Stimulated activated naive B cell treated with anti-CD40 and anti-IgM and Interleukin-4, amounts not matched to agents 10 μg/mL and 1 μg/mL and 100 μg/mL, for 72 hours (primary cell): Measurements from ENCODE around the gene HOXB4.

ENCODE experiments used
- ATAC-seq, 2 donors: fragments of 150-1000 bp; cut with Tn5 transposase; replicated peaks; 2 replicates each; pipeline ENCODE4 v1.10.0; 2021; ENCODE audit warnings: moderate library complexity in 1 of 2
- DNase-seq: peaks from one replicate; pipeline ENCODE4 v3.0.0; 2021
- H3K27ac Mint-ChIP-seq: one replicate; pipeline ENCODE4 v1.8.0; 2022; ENCODE audit warnings: mild to moderate bottlenecking, mixed read lengths
- H3K27me3 Mint-ChIP-seq, 2 donors: one replicate each; pipeline ENCODE4 v1.8.0; 2022; ENCODE audit warnings: mixed read lengths in 2 of 2
- H3K36me3 Mint-ChIP-seq, 2 donors: one replicate each; pipeline ENCODE4 v1.8.0; 2022; ENCODE audit warnings: mixed read lengths in 2 of 2, mild to moderate bottlenecking in 1 of 2
- H3K4me1 Mint-ChIP-seq, 2 donors: one replicate each; pipeline ENCODE4 v1.8.0; 2022; ENCODE audit warnings: mixed read lengths in 2 of 2, mild to moderate bottlenecking in 1 of 2
- H3K4me3 Mint-ChIP-seq, 2 donors: one replicate each; pipeline ENCODE4 v1.8.0; 2022; ENCODE audit warnings: mild to moderate bottlenecking in 2 of 2, mixed read lengths in 2 of 2, moderate library complexity in 1 of 2
- H3K9me3 Mint-ChIP-seq, 2 donors: one replicate each; pipeline ENCODE4 v1.8.0; 2022; ENCODE audit warnings: mixed read lengths in 2 of 2, mild to moderate bottlenecking in 1 of 2

Gene HOXB4

DNA sequence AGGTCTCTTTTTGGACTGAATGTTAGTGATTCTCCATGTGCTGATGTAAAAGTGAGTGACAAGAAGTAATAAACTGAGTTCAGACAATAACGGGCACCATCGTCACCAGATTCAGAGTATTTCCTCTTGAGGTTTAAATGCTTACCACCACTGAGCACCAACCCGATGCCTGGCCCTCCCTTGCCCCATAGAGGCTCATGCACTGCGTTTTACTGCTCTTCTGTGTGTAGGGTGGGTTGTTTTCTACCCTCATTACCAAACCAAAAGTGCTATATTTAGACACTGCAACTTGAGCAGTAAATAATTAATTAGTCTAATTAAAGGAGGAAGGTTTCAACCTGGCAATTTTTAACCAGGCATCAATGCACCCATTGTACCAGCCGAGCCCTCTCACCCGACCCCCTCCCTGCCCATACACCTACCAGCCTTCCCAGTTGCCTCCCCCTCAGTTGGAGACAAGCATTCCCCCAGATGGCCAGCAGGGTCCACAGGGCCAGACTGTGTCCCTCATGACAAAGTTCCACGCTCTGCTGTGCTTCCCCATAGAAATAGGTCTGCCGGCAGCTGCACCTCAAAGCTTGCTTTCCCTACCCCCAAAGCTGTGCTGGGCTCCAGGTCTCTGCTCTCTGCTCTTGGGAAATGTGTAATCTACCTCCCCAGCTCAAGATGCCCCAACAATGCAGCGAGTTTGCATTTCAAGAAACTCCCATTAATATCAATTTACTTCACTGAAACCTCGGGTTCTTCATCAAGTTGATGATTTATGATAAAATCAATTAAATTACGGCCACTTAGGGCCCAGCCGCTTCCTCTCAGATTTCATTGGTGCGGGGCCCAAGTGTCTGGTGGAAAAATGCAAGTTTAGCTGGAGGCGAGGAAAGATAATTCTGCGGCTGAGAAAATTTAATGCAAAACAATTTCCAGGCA lies 16.0 kb downstream of the HOXB4 start:
- no peaks in the 10 kb centered on the region for H3K36me3 Mint-ChIP-seq
- no peak for ATAC-seq
- peaks cover 50 to 63% of the 10 kb centered on the region in 2 donors for H3K27me3 Mint-ChIP-seq
- no peak overlapping the region for H3K4me3 Mint-ChIP-seq
- H3K27ac Mint-ChIP-seq: no peak overlapping the region
- peaks cover 2 to 6% of the 10 kb centered on the region in 2 donors for H3K4me1 Mint-ChIP-seq
- no peaks in the 10 kb centered on the region for H3K9me3 Mint-ChIP-seq
- no peak for DNase-seq

DNA sequence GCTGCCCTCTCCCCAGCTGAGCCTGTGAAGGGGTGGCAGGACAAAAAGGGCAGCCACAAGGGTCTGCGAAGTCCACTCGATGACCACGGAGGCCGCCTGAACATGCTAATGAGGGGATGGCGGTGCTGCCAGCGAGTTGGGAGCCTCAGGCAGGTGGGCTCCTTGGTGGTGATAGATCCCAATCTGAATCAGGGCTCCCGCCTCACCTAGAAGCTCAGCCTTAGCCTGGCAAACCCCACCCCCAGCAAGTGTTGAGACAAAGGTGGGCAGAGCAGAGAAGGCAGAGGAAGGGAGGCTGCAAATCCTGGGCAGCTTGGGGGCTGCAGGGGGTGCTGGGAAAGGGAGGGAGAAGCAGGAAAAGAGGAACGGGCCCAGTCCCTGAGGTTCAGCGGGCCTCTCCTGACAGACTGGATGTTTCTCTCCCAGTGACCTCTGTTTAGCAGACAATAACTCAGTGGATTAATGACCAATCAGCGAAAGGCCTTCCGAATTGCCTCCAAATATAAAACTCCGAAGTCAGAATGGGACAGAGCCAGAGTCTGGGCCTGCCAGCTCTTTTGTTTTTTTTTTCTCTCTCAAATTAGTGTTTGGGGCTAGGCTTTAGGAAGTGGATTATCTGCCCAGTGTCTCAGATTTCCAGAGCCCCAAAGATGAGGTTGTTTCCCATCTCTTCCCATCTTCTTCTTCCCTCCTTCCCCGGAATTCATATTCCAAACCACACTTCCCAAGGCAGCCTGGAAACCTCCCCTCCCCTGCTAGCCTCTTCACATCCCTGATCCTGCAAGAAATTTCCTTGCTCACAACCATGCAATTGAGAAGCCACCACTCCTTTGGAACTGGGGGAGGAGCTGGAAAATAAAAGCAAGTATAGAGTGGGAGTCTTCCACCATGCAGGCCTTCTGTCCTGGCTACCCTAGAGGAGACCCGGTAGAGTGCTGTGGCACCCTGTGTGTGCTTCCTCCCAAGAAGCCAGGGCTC lies 18.0 kb downstream of the HOXB4 start:
- Mint-ChIP-seq H3K27ac (peak overlapping the region; percentile 37), H3K4me3 (no peak overlapping the region), H3K36me3 (no peaks in the 10 kb centered on the region), H3K27me3 (peaks cover 68 to 84% of the 10 kb centered on the region in 2 donors), H3K4me1 (peaks cover 3 to 15% of the 10 kb centered on the region in 2 donors), H3K9me3 (no peaks in the 10 kb centered on the region)
- DNase-seq (no peak), ATAC-seq (no peak)

DNA sequence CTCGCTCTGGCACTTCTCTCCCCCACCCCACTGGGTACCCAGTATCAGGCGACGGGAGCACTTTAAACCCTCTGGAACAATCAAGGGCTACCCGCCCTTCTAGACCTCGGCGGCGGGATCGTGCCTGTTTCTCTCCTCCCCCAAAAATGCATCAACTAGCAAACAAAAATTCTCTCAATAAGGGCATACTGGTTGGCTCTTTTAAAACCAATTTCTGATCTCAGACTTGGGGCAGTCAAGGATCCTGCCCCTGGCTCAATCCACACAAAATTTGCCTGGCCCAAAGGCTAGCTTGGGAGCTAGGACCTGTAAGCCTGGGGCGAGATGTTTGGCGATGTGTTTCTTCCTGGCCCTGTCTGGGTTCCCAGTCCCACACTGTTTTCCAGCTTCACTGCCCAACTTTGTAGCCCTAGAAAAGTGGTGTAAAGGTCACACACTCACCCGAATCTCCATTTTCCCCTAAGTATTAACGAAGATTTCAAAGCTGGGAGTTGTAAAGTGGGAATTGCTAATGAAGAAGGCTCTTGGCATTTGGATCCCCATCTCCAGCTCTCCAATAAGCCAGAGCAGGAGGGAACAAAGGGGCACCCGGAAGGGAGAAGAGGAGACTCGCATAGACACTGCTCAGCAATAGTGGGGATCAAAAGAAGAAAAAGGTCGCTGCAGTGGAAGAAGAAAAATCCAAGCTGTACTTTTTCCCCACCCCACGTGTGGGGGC lies 18.9 kb downstream of the HOXB4 start:
- Mint-ChIP-seq H3K4me1 (peaks cover 3 to 17% of the 10 kb centered on the region in 2 donors), H3K36me3 (peaks cover 0 to 2% of the 10 kb centered on the region in 2 donors), H3K27me3 (peaks cover 70 to 92% of the 10 kb centered on the region in 2 donors), H3K27ac (no peak overlapping the region), H3K4me3 (no peak overlapping the region), H3K9me3 (no peaks in the 10 kb centered on the region)
- DNase-seq (no peak), ATAC-seq (no peak)

- Mint-ChIP-seq H3K27ac (no peak overlapping the region), H3K9me3 (no peaks in the 10 kb centered on the region), H3K27me3 (peaks cover 71 to 95% of the 10 kb centered on the region in 2 donors), H3K36me3 (peaks cover 0 to 2% of the 10 kb centered on the region in 2 donors), H3K4me3 (no peak overlapping the region), H3K4me1 (peaks cover 3 to 18% of the 10 kb centered on the region in 2 donors)
- no peak for ATAC-seq
- DNase-seq: no peak
Measured at GRCh38 chr17:48558831-48559121, 19.4 kb downstream of the HOXB4 start.

DNA sequence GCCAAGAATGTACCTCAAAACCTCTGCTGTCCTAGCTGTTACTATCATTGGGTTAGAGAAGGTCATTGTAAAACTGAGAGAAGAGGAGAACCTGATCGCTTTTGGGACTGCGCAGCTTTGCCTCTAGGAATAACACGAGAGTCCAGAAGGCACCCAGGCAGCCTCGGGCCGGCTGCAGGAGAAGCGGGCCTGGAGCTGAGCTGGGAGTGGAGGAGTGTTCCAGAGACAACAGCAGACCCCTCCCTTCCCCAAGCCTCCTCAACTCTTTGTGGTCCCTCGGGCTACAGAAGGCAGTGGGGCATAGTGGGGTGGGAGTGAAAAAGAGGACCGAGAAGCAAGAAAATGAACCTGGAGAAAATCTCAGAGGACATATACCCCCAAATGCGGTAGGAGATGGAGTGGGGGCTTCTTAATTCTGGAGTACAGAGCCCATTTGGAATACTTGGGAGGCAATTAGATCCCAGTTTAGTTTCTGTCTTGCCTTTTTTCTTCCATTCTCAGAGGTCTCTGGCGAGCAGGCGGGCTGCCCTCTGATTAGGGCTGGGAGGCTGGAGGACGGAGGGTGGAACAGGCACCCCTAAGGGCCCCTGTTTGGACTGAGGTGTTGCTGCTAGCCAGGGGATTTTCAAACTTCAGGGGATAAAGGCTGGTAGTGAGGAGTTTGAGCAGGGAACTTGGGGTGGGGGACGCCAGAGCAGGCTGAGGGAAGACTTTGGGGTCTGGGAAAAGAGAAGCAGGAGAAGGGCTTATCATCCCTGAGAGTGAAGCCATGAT lies 19.9 kb downstream of the HOXB4 start:
- Mint-ChIP-seq H3K27me3 (peaks cover 66 to 95% of the 10 kb centered on the region in 2 donors), H3K27ac (no peak overlapping the region), H3K4me1 (peaks cover 3 to 18% of the 10 kb centered on the region in 2 donors), H3K4me3 (no peak overlapping the region), H3K36me3 (peaks cover 0 to 2% of the 10 kb centered on the region in 2 donors), H3K9me3 (no peaks in the 10 kb centered on the region)
- no peak for DNase-seq
- ATAC-seq: no peak

DNA sequence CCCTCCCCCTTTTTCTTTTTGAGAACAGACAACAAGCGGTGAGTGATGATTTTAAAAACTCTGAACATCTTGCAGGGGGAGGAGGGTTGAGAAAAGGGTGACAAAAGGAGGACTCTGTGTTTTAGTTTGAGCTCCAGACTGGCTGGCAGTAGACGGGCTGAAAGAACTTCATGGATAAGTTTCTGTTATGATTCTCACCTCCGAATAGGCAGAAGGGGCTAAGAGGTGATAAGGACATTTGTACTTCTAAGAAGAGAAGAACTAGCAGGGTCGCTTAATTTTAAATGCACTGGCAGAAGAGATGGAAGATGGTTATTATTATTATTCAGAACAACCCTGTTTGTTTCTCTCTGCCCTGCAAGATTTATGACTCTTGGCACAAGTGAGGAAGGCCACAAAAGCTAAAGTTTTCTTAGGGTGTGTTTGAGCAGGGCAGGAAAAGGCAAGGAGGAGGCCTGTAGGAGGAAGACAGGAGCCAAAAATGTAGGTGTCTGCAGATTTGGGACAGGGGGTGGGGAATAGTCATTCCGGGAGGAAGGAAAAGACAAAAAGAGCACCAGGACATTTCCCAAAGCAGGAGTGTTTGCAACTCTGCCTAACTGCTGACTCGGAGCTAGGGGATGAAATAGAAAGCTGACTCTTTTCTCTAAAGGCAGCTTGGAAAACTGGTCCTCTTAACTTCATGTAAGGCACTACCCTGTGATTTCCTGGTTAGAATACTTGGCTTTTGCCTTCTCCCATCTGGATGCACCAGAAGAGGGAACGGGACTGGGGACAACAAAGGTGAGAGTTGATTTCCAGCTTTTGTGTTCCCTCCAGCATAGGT lies 21.4 kb downstream of the HOXB4 start:
- peaks cover 0 to 2% of the 10 kb centered on the region in 2 donors for H3K36me3 Mint-ChIP-seq
- H3K4me3 Mint-ChIP-seq: no peak overlapping the region
- no peaks in the 10 kb centered on the region for H3K9me3 Mint-ChIP-seq
- H3K27ac Mint-ChIP-seq: no peak overlapping the region
- DNase-seq: no peak
- no peak for ATAC-seq
- H3K4me1 Mint-ChIP-seq: peaks cover 5 to 29% of the 10 kb centered on the region in 2 donors
- peaks cover 59 to 90% of the 10 kb centered on the region in 2 donors for H3K27me3 Mint-ChIP-seq

GRCh38 chr17:48556229-48556575 lies 21.9 kb downstream of the HOXB4 start:
- Mint-ChIP-seq H3K27me3 (peaks cover 55 to 87% of the 10 kb centered on the region in 2 donors), H3K9me3 (no peaks in the 10 kb centered on the region), H3K36me3 (peaks cover 0 to 2% of the 10 kb centered on the region in 2 donors), H3K27ac (no peak overlapping the region), H3K4me1 (peaks cover 5 to 30% of the 10 kb centered on the region in 2 donors), H3K4me3 (no peak overlapping the region)
- DNase-seq (no peak), ATAC-seq (no peak)

GRCh38 chr17:48555258-48556228 lies 22.6 kb downstream of the HOXB4 start:
- no peaks in the 10 kb centered on the region for H3K9me3 Mint-ChIP-seq

DNA sequence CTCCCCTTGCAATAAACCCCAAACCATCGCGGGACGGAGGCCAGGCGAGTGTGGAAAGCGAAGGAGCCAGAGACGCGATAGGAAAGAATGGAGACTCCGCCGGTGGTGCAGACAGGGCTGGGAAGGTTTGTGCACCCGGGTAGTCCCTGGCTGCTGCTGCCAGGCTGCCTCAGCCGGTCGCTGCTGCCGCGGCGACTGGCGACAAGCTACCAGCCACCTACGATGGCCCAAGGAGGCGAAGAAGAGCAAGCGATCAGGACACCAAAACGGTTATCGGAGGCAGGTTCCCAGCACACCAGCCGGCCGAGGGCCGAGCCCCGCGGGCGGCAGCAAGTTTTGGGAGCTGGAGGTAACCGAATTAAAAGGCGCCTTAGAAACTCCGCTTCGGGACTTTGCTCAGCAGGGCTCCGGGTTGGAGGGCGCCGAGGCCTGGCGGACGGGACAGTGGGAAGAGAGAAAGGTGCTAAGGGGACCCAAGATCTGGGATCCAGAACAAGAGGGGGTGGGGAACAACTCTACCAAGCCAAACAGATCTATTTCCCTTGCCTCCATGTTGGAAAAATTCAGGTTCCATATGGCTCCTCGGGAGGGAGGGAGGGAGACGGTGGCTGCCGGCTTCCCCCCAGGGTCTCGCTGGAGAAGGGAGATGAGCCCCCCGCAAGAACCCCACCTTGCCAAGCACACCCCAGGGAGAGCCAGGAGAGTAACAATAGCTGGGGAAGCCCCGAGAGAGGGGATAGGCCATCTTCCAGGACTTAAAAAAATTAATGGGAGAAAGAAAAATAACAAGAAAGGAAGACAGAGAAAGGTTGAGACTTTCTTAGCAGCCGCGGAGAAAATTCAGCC lies 23.5 kb downstream of the HOXB4 start:
- Mint-ChIP-seq H3K27me3 (peaks cover 55 to 83% of the 10 kb centered on the region in 2 donors), H3K9me3 (no peaks in the 10 kb centered on the region), H3K27ac (no peak overlapping the region), H3K4me3 (peak overlapping the region in 1 of 2 donors; percentile 51), H3K4me1 (peaks cover 5 to 30% of the 10 kb centered on the region in 2 donors), H3K36me3 (peaks cover 2 to 5% of the 10 kb centered on the region in 2 donors)
- DNase-seq: no peak
- no peak for ATAC-seq

More at GRCh38 chr17:48555258-48556228, 22.6 kb downstream of the HOXB4 start:
- ATAC-seq (peak in 1 of 2 donors; percentile 38), DNase-seq (no peak)
- Mint-ChIP-seq H3K27me3 (peaks cover 52 to 82% of the 10 kb centered on the region in 2 donors), H3K27ac (no peak overlapping the region), H3K4me3 (peak overlapping the region; percentile 51 to 63), H3K4me1 (peaks cover 5 to 30% of the 10 kb centered on the region in 2 donors), H3K36me3 (peaks cover 0 to 2% of the 10 kb centered on the region in 2 donors)

- H3K4me1 Mint-ChIP-seq: peaks cover 5 to 30% of the 10 kb centered on the region in 2 donors
- no peak overlapping the region for H3K4me3 Mint-ChIP-seq
- DNase-seq: no peak
- H3K9me3 Mint-ChIP-seq: no peaks in the 10 kb centered on the region
- H3K27me3 Mint-ChIP-seq: peaks cover 50 to 78% of the 10 kb centered on the region in 2 donors
- no peak overlapping the region for H3K27ac Mint-ChIP-seq
- no peak for ATAC-seq
- H3K36me3 Mint-ChIP-seq: peaks cover 2 to 5% of the 10 kb centered on the region in 2 donors
Measured at GRCh38 chr17:48553826-48554225, 24.3 kb downstream of the HOXB4 start.

GRCh38 chr17:48553190-48553547 lies 25.0 kb downstream of the HOXB4 start:
- H3K36me3 Mint-ChIP-seq: peaks cover 2 to 5% of the 10 kb centered on the region in 2 donors

More at GRCh38 chr17:48553190-48553547, 25.0 kb downstream of the HOXB4 start:
- H3K27ac Mint-ChIP-seq: no peak overlapping the region
- no peaks in the 10 kb centered on the region for H3K9me3 Mint-ChIP-seq
- no peak overlapping the region for H3K4me3 Mint-ChIP-seq
- peaks cover 5 to 30% of the 10 kb centered on the region in 2 donors for H3K4me1 Mint-ChIP-seq
- no peak for ATAC-seq
- DNase-seq: no peak
- H3K27me3 Mint-ChIP-seq: peaks cover 44 to 77% of the 10 kb centered on the region in 2 donors
